GM12891 (cell line): ENCODE results near the gene PAQR5.

Experiments
- PAX5 ChIP-seq: IDR thresholded peaks from 2 replicates; pipeline ENCODE4 v1.6.1; 2011; ENCODE audit warnings: low read length, moderate library complexity, mild to moderate bottlenecking; ENCODE audit not compliant: insufficient read depth, severe bottlenecking
- POLR2A ChIP-seq: IDR thresholded peaks from 2 replicates; pipeline ENCODE4 v1.6.1; 2011; ENCODE audit warnings: low read depth, low read length, control low read depth
- POLR2AphosphoS5 ChIP-seq: IDR thresholded peaks from 2 replicates; pipeline ENCODE4 v1.6.1; 2011; ENCODE audit warnings: low read depth, low read length, control low read depth
- POU2F2 ChIP-seq: IDR thresholded peaks from 2 replicates; pipeline ENCODE4 v1.6.1; 2011; ENCODE audit warnings: low read depth, mild to moderate bottlenecking, control low read depth, low read length, moderate library complexity
- SPI1 ChIP-seq: IDR thresholded peaks from 2 replicates; pipeline ENCODE4 v1.6.1; 2011; ENCODE audit warnings: low read depth, low read length, control low read depth
- TAF1 ChIP-seq: IDR thresholded peaks from 2 replicates; pipeline ENCODE4 v1.6.1; 2011; ENCODE audit warnings: low read depth, low read length, control low read depth

DNA sequence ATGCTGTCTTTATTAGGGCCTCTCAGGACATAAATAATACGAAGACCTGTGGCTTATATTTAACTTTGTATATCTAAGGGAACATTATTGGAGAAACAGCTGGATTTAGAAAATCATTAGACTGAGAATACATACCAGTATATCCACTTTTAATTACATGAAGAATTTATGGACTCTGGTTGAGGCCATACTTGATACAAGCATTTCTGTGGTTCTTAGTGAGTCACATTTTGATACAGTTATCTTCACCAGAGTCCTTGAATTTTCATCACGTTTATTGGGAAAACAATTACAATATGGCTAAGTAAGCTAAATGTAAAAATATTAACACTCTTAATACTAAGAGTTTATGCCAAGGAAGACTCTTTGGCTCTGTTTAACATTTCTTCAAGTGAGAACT, 125.3 kb downstream of the PAQR5 start:
- no peak for TF ChIP-seq POLR2A
- TF ChIP-seq POLR2AphosphoS5 = no peak
- TF ChIP-seq TAF1 = no peak
- TF ChIP-seq PAX5 = no peak
- TF ChIP-seq SPI1 = no peak
- no peak for TF ChIP-seq POU2F2
